HCT116 (cell line): Measurements from ENCODE around the gene HSH2D. TPM values are rescaled to one million over a fixed set of nuclear protein-coding genes. Genes with fewer than 3 reads are reported as not detected.

Experiments
- ATAC-seq: fragments of 200-7000 bp; cut with Tn5 transposase; 2 replicates; pipeline ENCODE4 v1.9.1; 2020; ENCODE audit warnings: mild to moderate bottlenecking, moderate library complexity
- BruUV-seq: library from RNA; stranded (reverse); fragments of 400-500 nt; replicated peaks from 2 replicates; lab custom pipeline; 2021; lab: Mats Ljungman, UMichigan
- CTCF ChIA-PET: fragments of 300-600 bp; sonication (Branson Sonifier 250); formaldehyde crosslinking; loops from one replicate; lab custom pipeline; 2021; ENCODE audit warnings: antibody characterized with exemption; lab: Charles Lee
- POLR2A ChIA-PET: fragments of 300-600, 350-600 bp; sonication (Branson Sonifier 250); formaldehyde crosslinking; loops from one replicate; lab custom pipeline; 2021; ENCODE audit warnings: antibody characterized with exemption; lab: Charles Lee
- RAD21 ChIA-PET, 2 experiments: fragments of 300-600 bp; sonication (Branson Sonifier 250); formaldehyde crosslinking; loops; one replicate each; lab custom pipeline; 2023; ENCODE audit warnings: low total read pairs in 2 of 2; ENCODE audit not compliant: uncharacterized antibody in 2 of 2, unreplicated experiment in 2 of 2, low non-redundant PET in 1 of 2; lab: Charles Lee
- DNase-seq: peaks from one replicate; pipeline ENCODE4 v3.0.0-alpha.2; 2010; ENCODE audit warnings: low read depth, low spot score
- H2AFZ ChIP-seq: fragments of 200-600 bp; shearing (Covaris generic), sonication (generic); 2 replicates; pipeline ENCODE4 v1.6.1; 2017; ENCODE audit warnings: low read depth, mixed run types, mixed read lengths, antibody characterized with exemption, low read length; ENCODE audit not compliant: poor library complexity, severe bottlenecking
- H3K27ac ChIP-seq: 2 replicates; pipeline ENCODE4 v1.5.1; 2012; ENCODE audit warnings: low read depth, low read length
- H3K27me3 ChIP-seq: fragments of 200-600 bp; sonication (generic); 2 replicates; pipeline ENCODE4 v1.6.1; 2016; ENCODE audit warnings: mixed run types, low read length, mixed read lengths; ENCODE audit not compliant: insufficient read depth
- H3K36me3 ChIP-seq, 2 experiments: fragments of 200-500 bp in 1 of 2; fragments of 200-600 bp in 1 of 2; sonication (Bioruptor generic) in 1 of 2; sonication (generic) in 1 of 2; 2 replicates each; pipeline versions ENCODE4 v1.5.1 to v1.6.1; 2014 to 2016; ENCODE audit warnings: low read length in 2 of 2, inconsistent platforms in 1 of 2, mixed read lengths in 1 of 2, mixed run types in 1 of 2; ENCODE audit not compliant: insufficient read depth in 2 of 2, control insufficient read depth in 1 of 2
- H3K4me1 ChIP-seq, 2 experiments: fragments of 200-600 bp in 1 of 2; sonication (generic) in 1 of 2; 2 replicates each; pipeline versions ENCODE4 v1.5.1 to v1.6.1; 2012 to 2017; ENCODE audit warnings: low read length in 2 of 2, inconsistent platforms in 1 of 2, mild to moderate bottlenecking in 1 of 2, mixed read lengths in 1 of 2, mixed run types in 1 of 2, moderate library complexity in 1 of 2; ENCODE audit not compliant: insufficient read depth in 2 of 2, control insufficient read depth in 1 of 2
- H3K4me2 ChIP-seq: fragments of 200-600 bp; sonication (generic); 2 replicates; pipeline ENCODE4 v1.6.1; 2017; ENCODE audit warnings: mixed run types, low read length, mixed read lengths
- H3K4me3 ChIP-seq, 2 experiments: fragments of 200-600 bp in 1 of 2; sonication (generic) in 1 of 2; replicated peaks in 1 of 2; 2 replicates each; pipeline ENCODE4 v1.5.1; 2011 to 2016; ENCODE audit warnings: low read length in 2 of 2, control low read depth in 1 of 2, low read depth in 1 of 2, mild to moderate bottlenecking in 1 of 2, mixed read lengths in 1 of 2, mixed run types in 1 of 2
- H3K79me2 ChIP-seq: fragments of 200-600 bp; sonication (generic); 2 replicates; pipeline ENCODE4 v1.6.1; 2017; ENCODE audit warnings: mild to moderate bottlenecking, mixed run types, low read length, moderate library complexity, mixed read lengths; ENCODE audit not compliant: insufficient read depth
- H3K9ac ChIP-seq: fragments of 200-600 bp; sonication (generic); 2 replicates; pipeline ENCODE4 v1.6.1; 2016; ENCODE audit warnings: low read length, mixed read lengths
- H3K9me2 ChIP-seq: fragments of 200-600 bp; sonication (generic), shearing (Covaris generic); 2 replicates; pipeline ENCODE4 v1.6.1; 2017; ENCODE audit warnings: mixed run types, mild to moderate bottlenecking, moderate library complexity; ENCODE audit not compliant: insufficient read depth
- H3K9me3 ChIP-seq, 2 experiments: fragments of 200-500 bp in 1 of 2; fragments of 200-600 bp in 1 of 2; sonication (Bioruptor generic) in 1 of 2; sonication (generic) in 1 of 2; 2 replicates each; pipeline ENCODE4 v1.6.1; 2014 to 2017; ENCODE audit warnings: low read length in 2 of 2, mixed read lengths in 2 of 2, inconsistent platforms in 1 of 2, low read depth in 1 of 2, mild to moderate bottlenecking in 1 of 2, mixed run types in 1 of 2, moderate library complexity in 1 of 2; ENCODE audit not compliant: control insufficient read depth in 1 of 2, insufficient read depth in 1 of 2
- H4K20me1 ChIP-seq: fragments of 200-600 bp; sonication (generic), shearing (Covaris generic); 2 replicates; pipeline ENCODE4 v1.6.1; 2017; ENCODE audit warnings: mixed run types, mild to moderate bottlenecking, moderate library complexity; ENCODE audit not compliant: insufficient read depth
- ATF3 ChIP-seq: IDR thresholded peaks from 2 replicates; pipeline ENCODE4 v1.6.1; 2012
- CTCF ChIP-seq, 3 experiments: fragments of 200-600 bp in 1 of 3; sonication (generic) in 1 of 3; IDR thresholded peaks in 2 of 3; conservative IDR thresholded peaks in 1 of 3; 2 replicates each; pipeline ENCODE4 v1.5.1; 2012 to 2017; ENCODE audit warnings: low read depth in 2 of 3, low read length in 2 of 3, antibody characterized with exemption in 1 of 3, borderline replicate concordance in 1 of 3, control low read depth in 1 of 3, mild to moderate bottlenecking in 1 of 3, mixed read lengths in 1 of 3, mixed run types in 1 of 3, moderate library complexity in 1 of 3; ENCODE audit not compliant: insufficient read depth in 1 of 3
- ELF1 ChIP-seq: IDR thresholded peaks from 2 replicates; pipeline ENCODE4 v1.6.1; 2012; ENCODE audit warnings: low read depth, borderline replicate concordance
- EZH2 ChIP-seq: fragments of 200-600 bp; sonication (generic); IDR thresholded peaks from 2 replicates; pipeline ENCODE4 v1.6.1; 2017; ENCODE audit warnings: antibody characterized with exemption, mixed run types
- POLR2A ChIP-seq: IDR thresholded peaks from 2 replicates; pipeline ENCODE4 v1.7.0; 2011; ENCODE audit warnings: borderline replicate concordance; ENCODE audit not compliant: insufficient read depth, insufficient read length; ENCODE audit errors: extremely low read depth
- RAD21 ChIP-seq: IDR thresholded peaks from 2 replicates; pipeline ENCODE4 v1.6.1; 2012; ENCODE audit warnings: low read depth, mild to moderate bottlenecking
- SIN3A ChIP-seq: IDR thresholded peaks from 2 replicates; pipeline ENCODE4 v1.6.1; 2012; ENCODE audit warnings: low read depth
- TCF7L2 ChIP-seq: IDR thresholded peaks from 2 replicates; pipeline ENCODE4 v1.7.0; 2011; ENCODE audit warnings: borderline replicate concordance, inconsistent platforms; ENCODE audit not compliant: insufficient read depth, insufficient read length; ENCODE audit errors: extremely low read depth
- ZBTB33 ChIP-seq: IDR thresholded peaks from 2 replicates; pipeline ENCODE4 v1.6.1; 2011; ENCODE audit warnings: mild to moderate bottlenecking, low read length, moderate library complexity; ENCODE audit not compliant: insufficient replicate concordance; ENCODE audit errors: extremely low read depth
- ZNF274 ChIP-seq: fragments of 200-500 bp; sonication (Bioruptor generic); IDR thresholded peaks from 2 replicates; pipeline ENCODE4 v1.6.1; 2014; ENCODE audit warnings: mild to moderate bottlenecking, low read depth, low read length, inconsistent platforms
- intact Hi-C: fragments of 100-400 bp; cut with micrococcal nuclease; formaldehyde crosslinking; loops from 2 replicates; pipeline ENCODE4 v1.10.0; 2022
- total RNA-seq: library from RNA; stranded (reverse); gene quantifications from one replicate; pipeline ENCODE4 v1.2.1, GENCODE V29; 2021; ENCODE audit not compliant: unreplicated experiment

Gene HSH2D
- total RNA-seq, 1 experiment from 2014 or later = 21.4 TPM

GRCh38 chr19:16191216-16191908 is 47.9 kb downstream of the HSH2D start:
- Histone ChIP-seq H3K4me1 (peaks cover 14 to 25% of the 10 kb centered on the region in 2 experiments), H3K79me2 (peaks cover 17% of the 10 kb centered on the region), H3K4me3 (no peak overlapping the region), H3K9me2 (no peaks in the 10 kb centered on the region), H3K27ac (no peak overlapping the region), H3K36me3 (peaks cover 33 to 35% of the 10 kb centered on the region in 2 experiments), H4K20me1 (no peaks in the 10 kb centered on the region), H2AFZ (no peak overlapping the region), H3K9me3 (no peaks in the 10 kb centered on the region), H3K4me2 (no peak overlapping the region), H3K27me3 (no peaks in the 10 kb centered on the region), H3K9ac (no peak overlapping the region)
- no TSS peak for BruUV-seq
- TF ChIP-seq RAD21 (peak; percentile 7; the same call in 1 of the 2 replicates), TCF7L2 (no peak), CTCF (IDR thresholded peaks at IDR 0.05 in 2 of 3, conservative IDR thresholded peaks at IDR 0.05 in 1 of 3; ENCODE audit: borderline replicate concordance in 1 of 3, insufficient read depth in 1 of 3, low read depth in 2 of 3, low read length in 2 of 3) (0 out of 6 replicates have a peak, but pooled peaks of 1 of the 3 experiments have one; percentile 6)
- intact Hi-C loops = no loop called here
- ChIA-PET CTCF (no interaction called here), POLR2A (no interaction called here), RAD21 (no interaction called here)
- peak; percentile 23; the same call in 1 of the 2 replicates for ATAC-seq
- no peak for DNase-seq

- CTCF ChIA-PET = interaction anchor here (1.1 kb wide), 1 partner anchor 8 kb away, joined by 3 read pairs; no protein-coding TSS in a partner anchor
- POLR2A ChIA-PET = interaction anchor here (2.2 kb wide), 1 partner anchor 8 kb away, joined by 17 read pairs; the partner anchor contains the start of gene FAM32A
- TF ChIP-seq ATF3 (no peak), ZBTB33 (no peak), ELF1 (no peak), EZH2 (no peak), TCF7L2 (no peak), POLR2A (no peak), ZNF274 (no peak), SIN3A (no peak), RAD21 (no peak)
These were observed 50.0 kb downstream of the HSH2D start for GRCh38 chr19:16193466-16193865.

More at GRCh38 chr19:16193466-16193865, 50.0 kb downstream of the HSH2D start:
- no peak overlapping the region for H2AFZ ChIP-seq
- H3K9me3 ChIP-seq = no peaks in the 10 kb centered on the region
- H3K9me2 ChIP-seq = no peaks in the 10 kb centered on the region
- RAD21 ChIA-PET = no interaction called here
- peaks cover 10 to 34% of the 10 kb centered on the region in 2 experiments for H3K4me1 ChIP-seq
- no peak overlapping the region; the same call in 1 of the 2 replicates for H3K4me2 ChIP-seq
- intact Hi-C loops = no loop called here
- H3K27me3 ChIP-seq = no peaks in the 10 kb centered on the region
- peaks cover 9% of the 10 kb centered on the region for H3K79me2 ChIP-seq
- no peak overlapping the region for H3K4me3 ChIP-seq
- peaks cover 21 to 27% of the 10 kb centered on the region in 2 experiments for H3K36me3 ChIP-seq
- no TSS peak for BruUV-seq
- DNase-seq (no peak), ATAC-seq (no peak)
- H3K27ac ChIP-seq = no peak overlapping the region
- no peaks in the 10 kb centered on the region for H4K20me1 ChIP-seq
- no peak overlapping the region for H3K9ac ChIP-seq
